ENCODE measurements around the gene NAP1L1.

Gene NAP1L1

DNA sequence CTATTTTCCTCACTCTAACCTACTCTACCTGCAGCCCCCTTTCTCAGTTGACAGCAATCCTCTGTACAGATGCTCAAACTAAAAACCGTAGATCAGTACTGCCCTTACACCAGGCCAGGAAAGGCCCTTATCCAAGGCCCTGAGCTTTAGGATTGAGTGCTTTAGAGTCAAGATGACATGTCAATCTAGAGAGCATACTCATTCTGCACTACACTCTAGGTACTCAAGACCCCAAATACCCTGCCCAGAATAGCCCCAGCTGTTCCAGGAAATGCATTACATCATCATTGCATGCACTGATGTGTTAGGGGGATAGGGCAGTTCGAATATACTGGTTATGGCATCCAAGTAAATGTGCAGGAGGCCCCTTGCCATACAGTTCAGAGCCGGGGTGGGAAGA lies 49.4 kb downstream of the NAP1L1 start:
- Histone ChIP-seq H3K4me1 (ENCODE audit: control insufficient read depth in 1 of 2, insufficient read depth in 2 of 2, low read length in 2 of 2) (no peaks in the 10 kb centered on the region), H3K9me3 (ENCODE audit: control insufficient read depth in 1 of 2, low read length in 2 of 2) (no peaks in the 10 kb centered on the region), H3K36me3 (ENCODE audit: control insufficient read depth in 1 of 2, insufficient read depth in 2 of 2, low read length in 2 of 2) (peaks cover 0 to 11% of the 10 kb centered on the region in 2 donors), H3K27me3 (ENCODE audit: low read depth, low read length) (no peaks in the 10 kb centered on the region), H3K27ac (ENCODE audit: low read length) (no peak overlapping the region), H3K4me3 (ENCODE audit: low read depth in 1 of 2, low read length in 2 of 2) (no peak overlapping the region)

DNA sequence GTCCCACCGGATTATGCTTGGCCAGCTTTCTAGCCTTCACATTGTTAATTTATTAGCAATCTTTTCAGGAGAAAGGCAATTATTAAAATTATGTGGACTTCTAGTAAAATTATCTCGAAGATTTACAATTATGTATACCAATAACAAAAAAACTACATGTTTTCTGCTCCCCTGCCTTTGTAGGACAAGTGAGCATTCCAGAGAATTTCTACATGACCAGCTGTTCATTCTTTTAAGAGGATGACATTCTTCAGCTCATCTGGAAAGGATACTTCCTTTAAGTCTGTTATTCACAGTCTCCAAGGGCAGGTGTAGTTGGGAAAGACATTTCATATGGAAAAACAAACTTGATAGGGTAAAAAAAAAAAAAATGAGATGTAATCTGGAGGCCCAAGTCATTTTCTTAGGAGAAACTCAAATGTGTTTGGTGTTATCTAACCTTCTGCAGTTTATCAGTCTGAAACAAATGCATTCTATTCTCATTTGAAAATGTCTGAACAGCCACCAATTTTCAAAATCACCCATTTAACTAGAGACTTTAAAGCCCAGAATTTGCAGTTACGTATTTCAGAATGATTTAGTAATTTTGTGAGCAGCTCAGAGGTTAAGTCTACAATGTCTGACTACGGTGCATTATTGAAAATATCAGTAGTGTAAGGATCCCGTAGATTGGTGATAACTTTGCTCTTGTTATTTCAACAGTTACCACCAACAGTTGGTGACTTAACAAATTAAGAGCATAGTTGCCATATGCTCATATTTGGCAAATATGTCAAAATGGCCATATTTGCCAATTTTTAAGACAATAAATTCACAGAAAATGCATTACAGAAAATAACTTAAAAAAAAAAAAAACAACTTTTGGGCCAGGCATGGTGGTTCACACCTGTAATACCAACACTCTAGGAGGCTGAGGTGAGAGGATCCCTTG lies 51.1 kb downstream of the NAP1L1 start:
- H3K4me3 ChIP-seq (ENCODE audit: low read depth in 1 of 2, low read length in 2 of 2): peak overlapping the region; percentile 88 to 96
- H3K9me3 ChIP-seq (ENCODE audit: control insufficient read depth in 1 of 2, low read length in 2 of 2): no peaks in the 10 kb centered on the region
- no peaks in the 10 kb centered on the region for H3K27me3 ChIP-seq (ENCODE audit: low read depth, low read length)
- no peaks in the 10 kb centered on the region for H3K4me1 ChIP-seq (ENCODE audit: control insufficient read depth in 1 of 2, insufficient read depth in 2 of 2, low read length in 2 of 2)
- H3K27ac ChIP-seq (ENCODE audit: low read length): peak overlapping the region; percentile 94
- peaks cover 0 to 11% of the 10 kb centered on the region in 2 donors for H3K36me3 ChIP-seq (ENCODE audit: control insufficient read depth in 1 of 2, insufficient read depth in 2 of 2, low read length in 2 of 2)

GRCh38 chr12:76032043-76032981 lies 52.2 kb downstream of the NAP1L1 start:
- Histone ChIP-seq H3K36me3 (ENCODE audit: control insufficient read depth in 1 of 2, insufficient read depth in 2 of 2, low read length in 2 of 2) (peaks cover 0 to 11% of the 10 kb centered on the region in 2 donors), H3K9me3 (ENCODE audit: control insufficient read depth in 1 of 2, low read length in 2 of 2) (no peaks in the 10 kb centered on the region), H3K27me3 (ENCODE audit: low read depth, low read length) (no peaks in the 10 kb centered on the region), H3K4me1 (ENCODE audit: control insufficient read depth in 1 of 2, insufficient read depth in 2 of 2, low read length in 2 of 2) (no peaks in the 10 kb centered on the region), H3K27ac (ENCODE audit: low read length) (peak overlapping the region; percentile 94), H3K4me3 (ENCODE audit: low read depth in 1 of 2, low read length in 2 of 2) (peak overlapping the region; percentile 88 to 96)

DNA sequence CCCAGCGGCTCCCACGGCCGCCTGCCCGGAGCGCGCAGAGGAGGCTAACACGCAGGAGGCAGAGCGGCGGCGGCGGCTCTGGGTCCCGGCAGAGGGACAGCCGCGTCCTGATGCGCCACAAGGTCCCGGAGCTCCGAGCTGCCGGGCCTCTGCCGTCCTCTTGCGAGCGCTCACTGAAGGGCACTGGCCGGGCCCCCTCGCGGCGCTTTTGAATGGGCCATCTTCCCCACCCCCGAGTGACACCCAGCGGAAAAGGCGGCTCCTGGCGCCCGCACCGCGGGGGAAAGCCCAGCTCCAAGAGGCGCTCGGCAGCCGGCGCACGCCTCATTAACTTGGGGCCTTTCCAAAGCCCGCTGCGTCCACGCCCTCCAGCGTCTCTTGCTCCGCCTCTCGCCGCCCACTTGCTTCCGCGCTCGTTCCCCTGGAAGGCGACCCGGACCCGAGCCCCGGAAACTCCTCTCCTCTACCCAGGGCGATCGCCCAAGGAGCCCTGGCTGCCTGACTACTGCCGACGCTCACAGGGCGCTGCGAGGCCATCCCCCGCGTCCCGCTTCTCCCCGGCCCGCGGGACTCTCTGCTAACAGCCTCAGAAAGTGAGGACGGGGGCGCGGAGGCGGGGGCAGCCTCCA lies 53.0 kb downstream of the NAP1L1 start, which contains the start of gene PHLDA1:
Gene PHLDA1, minus strand, starts transcription at position 363 of the 629 bp plus-strand sequence.
- no peaks in the 10 kb centered on the region for H3K27me3 ChIP-seq (ENCODE audit: low read depth, low read length)
- no peaks in the 10 kb centered on the region for H3K4me1 ChIP-seq (ENCODE audit: control insufficient read depth in 1 of 2, insufficient read depth in 2 of 2, low read length in 2 of 2)
- no peaks in the 10 kb centered on the region for H3K9me3 ChIP-seq (ENCODE audit: control insufficient read depth in 1 of 2, low read length in 2 of 2)
- H3K36me3 ChIP-seq (ENCODE audit: control insufficient read depth in 1 of 2, insufficient read depth in 2 of 2, low read length in 2 of 2): peaks cover 0 to 11% of the 10 kb centered on the region in 2 donors
- peak within 1 kb of the TSS; percentile 94 for H3K27ac ChIP-seq (ENCODE audit: low read length)
- peak within 1 kb of the TSS; percentile 88 to 96 for H3K4me3 ChIP-seq (ENCODE audit: low read depth in 1 of 2, low read length in 2 of 2)

DNA sequence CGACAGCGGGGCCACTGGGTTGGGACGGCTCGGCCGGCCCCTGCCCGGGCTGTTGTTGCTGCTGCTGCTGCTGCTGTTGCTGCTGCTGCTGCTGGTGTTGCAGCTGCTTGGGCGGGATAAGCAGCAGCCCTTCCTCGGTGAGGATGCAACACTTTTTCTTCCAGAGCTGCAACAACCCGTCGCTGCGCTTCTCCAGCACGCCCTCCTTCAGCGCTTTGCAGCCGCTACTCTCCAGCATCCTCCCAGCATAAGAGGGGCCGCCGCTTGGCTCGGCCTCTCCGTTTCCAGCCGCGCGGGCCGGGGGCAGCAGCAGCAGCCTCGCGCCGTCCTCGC lies 53.4 kb downstream of the NAP1L1 start:
- H3K4me1 ChIP-seq (ENCODE audit: control insufficient read depth in 1 of 2, insufficient read depth in 2 of 2, low read length in 2 of 2): no peaks in the 10 kb centered on the region
- peaks cover 0 to 11% of the 10 kb centered on the region in 2 donors for H3K36me3 ChIP-seq (ENCODE audit: control insufficient read depth in 1 of 2, insufficient read depth in 2 of 2, low read length in 2 of 2)
- no peaks in the 10 kb centered on the region for H3K9me3 ChIP-seq (ENCODE audit: control insufficient read depth in 1 of 2, low read length in 2 of 2)
- peak overlapping the region; percentile 88 to 96 for H3K4me3 ChIP-seq (ENCODE audit: low read depth in 1 of 2, low read length in 2 of 2)
- H3K27ac ChIP-seq (ENCODE audit: low read length): peak overlapping the region; percentile 51
- no peaks in the 10 kb centered on the region for H3K27me3 ChIP-seq (ENCODE audit: low read depth, low read length)

DNA sequence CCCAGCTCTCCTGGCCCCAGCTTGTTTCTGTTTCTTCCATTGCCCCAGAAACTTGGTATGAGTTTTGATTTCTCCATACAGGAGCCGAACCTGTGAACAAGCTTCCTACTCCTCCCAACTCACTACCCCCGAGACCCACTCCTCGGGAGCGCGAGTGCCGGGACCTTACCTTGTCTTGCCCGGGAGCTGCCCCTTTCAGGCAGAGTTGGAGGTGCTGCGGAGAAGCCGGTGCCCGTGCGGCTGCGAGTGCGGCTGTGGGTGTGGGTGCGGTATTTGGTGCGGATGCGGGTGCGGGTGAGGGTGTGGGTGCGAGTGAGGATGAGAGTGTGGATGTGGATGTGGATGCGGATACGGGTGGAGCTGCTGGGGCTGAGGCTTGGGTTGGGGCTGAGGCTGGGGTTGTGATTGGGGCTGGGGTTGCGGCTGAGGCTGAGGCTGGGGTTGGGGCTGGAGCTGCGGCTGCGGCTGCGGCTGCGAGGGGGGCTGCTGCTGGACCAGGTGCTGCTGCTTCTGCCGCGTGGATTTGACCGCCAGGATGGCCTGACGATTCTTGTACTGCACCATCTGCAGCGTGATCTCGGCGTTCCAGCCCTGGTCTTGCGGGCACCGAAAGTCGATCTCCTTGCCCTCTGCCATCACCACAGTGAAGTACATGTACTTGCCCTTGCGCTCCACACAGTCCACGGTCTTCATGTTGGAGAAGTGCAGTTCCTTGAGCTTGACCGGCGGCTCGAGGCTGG lies 54.0 kb downstream of the NAP1L1 start:
- Histone ChIP-seq H3K27me3 (ENCODE audit: low read depth, low read length) (no peaks in the 10 kb centered on the region), H3K4me1 (ENCODE audit: control insufficient read depth in 1 of 2, insufficient read depth in 2 of 2, low read length in 2 of 2) (no peaks in the 10 kb centered on the region), H3K36me3 (ENCODE audit: control insufficient read depth in 1 of 2, insufficient read depth in 2 of 2, low read length in 2 of 2) (peaks cover 0 to 11% of the 10 kb centered on the region in 2 donors), H3K4me3 (ENCODE audit: low read depth in 1 of 2, low read length in 2 of 2) (peak overlapping the region; percentile 88 to 96), H3K27ac (ENCODE audit: low read length) (peak overlapping the region; percentile 51), H3K9me3 (ENCODE audit: control insufficient read depth in 1 of 2, low read length in 2 of 2) (no peaks in the 10 kb centered on the region)

DNA sequence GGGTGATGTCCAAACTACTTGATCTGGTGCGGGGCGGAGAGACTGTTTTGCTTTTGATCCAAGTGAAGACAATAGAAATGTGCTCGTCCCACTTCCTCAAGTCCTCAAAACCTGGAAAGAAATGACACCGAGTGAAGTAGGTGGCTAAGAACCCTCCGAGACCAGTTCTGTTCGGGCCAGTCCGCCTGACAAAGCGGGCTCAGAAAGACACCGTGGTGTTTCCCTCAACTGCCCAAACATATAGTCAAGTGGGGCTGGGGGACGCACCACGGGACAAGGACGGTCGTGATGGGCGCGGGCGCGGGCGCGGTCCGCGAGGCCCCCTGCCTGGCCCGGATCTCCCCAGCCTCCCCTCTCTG lies 54.5 kb downstream of the NAP1L1 start:
- no peaks in the 10 kb centered on the region for H3K4me1 ChIP-seq (ENCODE audit: control insufficient read depth in 1 of 2, insufficient read depth in 2 of 2, low read length in 2 of 2)
- H3K4me3 ChIP-seq (ENCODE audit: low read depth in 1 of 2, low read length in 2 of 2): peak overlapping the region; percentile 88 to 96
- H3K27me3 ChIP-seq (ENCODE audit: low read depth, low read length): no peaks in the 10 kb centered on the region
- peaks cover 0 to 11% of the 10 kb centered on the region in 2 donors for H3K36me3 ChIP-seq (ENCODE audit: control insufficient read depth in 1 of 2, insufficient read depth in 2 of 2, low read length in 2 of 2)
- H3K9me3 ChIP-seq (ENCODE audit: control insufficient read depth in 1 of 2, low read length in 2 of 2): no peaks in the 10 kb centered on the region
- H3K27ac ChIP-seq (ENCODE audit: low read length): peak overlapping the region; percentile 51

GRCh38 chr12:76028571-76029277 lies 55.8 kb downstream of the NAP1L1 start:
- Histone ChIP-seq H3K27me3 (ENCODE audit: low read depth, low read length) (no peaks in the 10 kb centered on the region), H3K27ac (ENCODE audit: low read length) (peak overlapping the region; percentile 51), H3K9me3 (ENCODE audit: control insufficient read depth in 1 of 2, low read length in 2 of 2) (no peaks in the 10 kb centered on the region), H3K4me1 (ENCODE audit: control insufficient read depth in 1 of 2, insufficient read depth in 2 of 2, low read length in 2 of 2) (no peaks in the 10 kb centered on the region), H3K4me3 (ENCODE audit: low read depth in 1 of 2, low read length in 2 of 2) (peak overlapping the region; percentile 88 to 96), H3K36me3 (ENCODE audit: control insufficient read depth in 1 of 2, insufficient read depth in 2 of 2, low read length in 2 of 2) (peaks cover 0 to 11% of the 10 kb centered on the region in 2 donors)

GRCh38 chr12:76026643-76027063 lies 57.8 kb downstream of the NAP1L1 start:
- H3K9me3 ChIP-seq (ENCODE audit: control insufficient read depth in 1 of 2, low read length in 2 of 2): no peaks in the 10 kb centered on the region
- H3K4me3 ChIP-seq (ENCODE audit: low read depth in 1 of 2, low read length in 2 of 2): no peak overlapping the region
- H3K27me3 ChIP-seq (ENCODE audit: low read depth, low read length): no peaks in the 10 kb centered on the region
- H3K4me1 ChIP-seq (ENCODE audit: control insufficient read depth in 1 of 2, insufficient read depth in 2 of 2, low read length in 2 of 2): no peaks in the 10 kb centered on the region
- H3K36me3 ChIP-seq (ENCODE audit: control insufficient read depth in 1 of 2, insufficient read depth in 2 of 2, low read length in 2 of 2): peaks cover 0 to 1% of the 10 kb centered on the region in 2 donors
- H3K27ac ChIP-seq (ENCODE audit: low read length): no peak overlapping the region
